ENCODE measurements around the gene NLRP13. TPM values are rescaled to one million over a fixed set of nuclear protein-coding genes. Genes with fewer than 3 reads are reported as not detected.

Gene NLRP13
- total and polyA plus RNA-seq, 2 donors, result not detected

DNA sequence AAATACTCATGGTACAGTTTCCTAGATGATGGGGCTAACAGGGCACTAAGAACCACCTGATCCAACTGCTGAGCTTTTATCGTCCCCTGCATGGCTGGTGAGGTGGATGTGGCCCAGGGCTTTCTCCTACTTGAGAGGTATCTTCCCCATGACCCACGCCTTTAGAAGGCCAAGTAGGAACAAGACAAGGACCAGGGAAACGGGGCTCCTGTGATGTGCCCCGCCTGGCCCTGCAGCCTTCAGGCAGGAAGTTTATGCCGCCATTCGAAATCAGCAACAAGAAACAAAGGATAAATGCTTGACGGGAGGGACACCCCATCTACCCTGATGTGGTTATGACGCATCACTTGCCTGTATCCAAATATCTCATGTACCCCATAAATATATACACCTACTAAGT is 4.1 kb downstream of the NLRP13 start:
- no peak overlapping the region for H3K4me3 ChIP-seq (ENCODE audit: low read depth, low read length)
- H3K27ac ChIP-seq (ENCODE audit: low read depth), result no peak overlapping the region
- no peaks in the 10 kb centered on the region for H3K4me1 ChIP-seq (ENCODE audit: insufficient read depth)
- 74% methylated on average over 8 of the region's 8 CpGs for WGBS
- no peaks in the 10 kb centered on the region for H3K36me3 ChIP-seq (ENCODE audit: insufficient read depth)
- DNase-seq (ENCODE audit: extremely low spot score), result no peak

DNA sequence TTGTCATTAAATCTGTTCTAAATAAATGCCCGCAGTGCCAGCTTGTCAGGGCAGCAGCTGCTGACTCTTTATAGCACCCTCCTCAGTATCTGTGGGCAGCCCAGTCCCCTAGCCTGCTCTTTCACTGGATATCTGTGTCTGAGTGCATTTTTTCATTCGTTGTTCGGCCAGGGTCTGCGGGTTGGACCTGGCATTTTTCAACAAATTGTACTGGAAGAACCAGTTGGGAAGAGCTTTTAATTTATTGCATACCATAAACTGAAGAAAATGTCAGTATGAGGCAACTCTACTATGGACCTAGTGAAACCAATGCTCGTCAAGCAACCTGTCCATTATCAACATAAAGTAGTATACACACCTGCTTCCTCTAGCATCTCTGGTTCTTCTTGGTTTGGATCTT is 8.6 kb downstream of the NLRP13 start:
- DNase-seq (ENCODE audit: extremely low spot score), result no peak
- 76% methylated on average over 5 of the region's 5 CpGs for WGBS
- no peaks in the 10 kb centered on the region for H3K4me1 ChIP-seq (ENCODE audit: insufficient read depth)

DNA sequence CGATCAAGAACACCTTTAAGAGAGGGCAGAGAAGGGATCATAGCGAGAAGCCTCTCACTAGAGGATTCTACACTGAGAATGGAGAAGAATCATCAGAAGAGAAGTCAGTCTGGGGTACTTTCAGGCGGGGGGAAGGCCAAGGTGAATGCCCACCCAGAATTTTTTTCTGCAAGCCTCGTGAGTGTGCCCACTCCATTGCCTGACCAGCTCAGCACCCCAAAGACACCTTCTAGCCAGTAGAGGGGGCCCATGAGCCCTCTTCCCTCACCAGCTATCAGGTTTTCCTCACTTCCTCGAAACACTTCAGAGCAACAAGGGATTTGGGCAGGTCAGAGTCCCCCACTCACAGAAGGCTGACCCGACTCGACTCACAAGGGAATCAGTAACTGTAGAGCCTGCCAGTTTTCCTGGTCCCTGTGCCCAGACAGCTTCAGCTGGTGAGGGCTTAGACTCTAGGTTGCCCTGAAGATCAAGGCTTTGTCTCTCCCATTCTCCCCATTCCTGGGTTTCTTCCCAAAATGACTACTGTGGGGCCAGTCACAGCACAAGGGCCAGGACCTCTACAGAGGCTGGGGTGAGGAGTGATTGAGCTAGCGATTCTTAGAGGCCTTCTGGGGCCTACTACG is 18.4 kb downstream of the NLRP13 start:
- H3K36me3 ChIP-seq (ENCODE audit: insufficient read depth), result no peaks in the 10 kb centered on the region
- no peak for DNase-seq (ENCODE audit: extremely low spot score)
- no peak overlapping the region for H3K4me3 ChIP-seq (ENCODE audit: low read depth, low read length)
- H3K4me1 ChIP-seq (ENCODE audit: insufficient read depth), result no peaks in the 10 kb centered on the region
- 41% methylated on average over 9 of the region's 9 CpGs for WGBS
- no peak overlapping the region for H3K27ac ChIP-seq (ENCODE audit: low read depth)

More for the DNA sequence above, 8.6 kb downstream of the NLRP13 start:
- no peak overlapping the region for H3K4me3 ChIP-seq (ENCODE audit: low read depth, low read length)
- H3K36me3 ChIP-seq (ENCODE audit: insufficient read depth), result no peaks in the 10 kb centered on the region
- no peak overlapping the region for H3K27ac ChIP-seq (ENCODE audit: low read depth)

DNA sequence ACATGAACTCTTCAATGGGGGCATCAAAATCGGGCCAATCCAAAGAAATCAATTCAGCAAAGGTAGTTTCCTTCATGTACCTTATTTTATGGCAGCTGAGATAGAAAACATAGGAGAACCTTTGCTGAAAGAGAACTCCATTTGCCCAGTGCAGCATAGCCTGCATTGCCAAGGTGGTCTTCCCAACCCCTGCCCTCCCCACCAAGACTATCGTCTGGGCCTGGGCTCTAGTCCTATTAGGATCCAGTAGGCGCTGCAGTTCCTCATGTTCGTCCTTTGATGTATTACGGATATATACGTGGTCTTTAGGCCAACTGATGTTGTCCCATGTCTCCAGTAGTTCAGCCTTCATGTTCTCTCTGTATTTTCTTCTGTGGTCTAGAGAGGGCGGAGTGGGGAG is 19.2 kb downstream of the NLRP13 start:
- no peaks in the 10 kb centered on the region for H3K4me1 ChIP-seq (ENCODE audit: insufficient read depth)
- DNase-seq (ENCODE audit: extremely low spot score), result no peak
- H3K27ac ChIP-seq (ENCODE audit: low read depth), result no peak overlapping the region
- no peaks in the 10 kb centered on the region for H3K36me3 ChIP-seq (ENCODE audit: insufficient read depth)
- WGBS, result 80% methylated on average over 7 of the region's 7 CpGs
- H3K4me3 ChIP-seq (ENCODE audit: low read depth, low read length), result no peak overlapping the region

DNA sequence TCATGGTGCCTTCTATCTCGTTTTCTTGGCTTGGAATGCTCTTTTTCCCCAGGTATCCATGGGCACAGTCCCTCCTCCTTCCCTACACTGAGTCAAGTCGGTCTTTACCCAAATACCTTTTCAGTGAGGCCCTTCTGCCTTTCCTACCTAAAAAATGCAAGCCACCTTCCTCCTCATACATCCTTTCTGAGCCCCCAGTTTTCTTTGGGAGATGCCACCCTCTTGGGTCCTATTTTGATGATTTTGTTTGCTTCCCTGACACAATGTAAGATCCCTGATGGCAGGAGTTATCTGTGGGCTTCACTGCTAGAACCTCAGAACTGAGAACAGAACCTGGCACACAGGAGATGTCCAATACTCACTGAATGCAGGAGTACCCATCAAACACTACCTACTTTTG is 22.3 kb downstream of the NLRP13 start:
- no peaks in the 10 kb centered on the region for H3K36me3 ChIP-seq (ENCODE audit: insufficient read depth)
- H3K27ac ChIP-seq (ENCODE audit: low read depth), result no peak overlapping the region
- H3K4me3 ChIP-seq (ENCODE audit: low read depth, low read length), result no peak overlapping the region
- DNase-seq (ENCODE audit: extremely low spot score), result no peak
- H3K4me1 ChIP-seq (ENCODE audit: insufficient read depth), result no peaks in the 10 kb centered on the region
- WGBS, result 29% methylated on average over 2 of the region's 2 CpGs

DNA sequence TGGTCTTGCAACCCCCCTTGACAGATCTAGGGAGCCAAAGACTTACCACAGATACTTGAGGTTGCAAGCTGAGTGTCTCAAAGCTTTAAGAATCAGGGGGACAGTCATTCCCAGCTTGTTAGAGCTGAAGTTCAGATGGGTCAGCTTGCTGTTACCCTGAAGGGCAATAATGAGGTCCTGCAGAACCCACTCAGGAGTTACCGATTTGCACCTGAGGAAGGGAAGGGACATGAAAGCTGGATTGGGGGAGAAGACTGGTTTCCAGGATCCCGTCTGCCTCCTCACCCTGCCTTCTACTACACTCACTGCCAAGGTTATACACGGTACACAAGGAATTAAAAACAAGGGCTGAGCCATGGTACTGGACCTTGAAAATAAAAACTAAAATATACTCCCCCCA is 24.4 kb downstream of the NLRP13 start:
- no peak overlapping the region for H3K4me3 ChIP-seq (ENCODE audit: low read depth, low read length)
- no peaks in the 10 kb centered on the region for H3K4me1 ChIP-seq (ENCODE audit: insufficient read depth)
- no peak overlapping the region for H3K27ac ChIP-seq (ENCODE audit: low read depth)
- no peak for DNase-seq (ENCODE audit: extremely low spot score)
- H3K36me3 ChIP-seq (ENCODE audit: insufficient read depth), result no peaks in the 10 kb centered on the region
- WGBS, result 75% methylated on average over 3 of the region's 3 CpGs

DNA sequence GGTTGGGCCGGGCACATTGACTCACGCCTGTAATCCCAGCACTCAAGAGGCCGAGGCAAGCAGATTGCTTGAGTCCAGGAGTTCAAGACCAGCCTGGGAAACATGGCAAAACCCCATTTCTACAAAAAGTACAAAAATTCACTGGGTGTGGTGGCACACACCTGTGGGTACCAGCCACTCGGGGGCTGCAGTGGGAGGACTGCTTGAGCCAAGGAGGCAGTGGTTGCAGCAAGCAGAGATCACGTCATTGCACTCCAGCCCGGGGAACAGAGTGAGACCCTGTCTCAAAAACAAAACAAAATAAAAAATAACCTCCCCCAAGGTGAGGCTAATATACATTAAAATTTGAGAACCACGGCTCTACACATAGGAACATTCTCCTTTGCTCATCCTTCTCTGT is 24.9 kb downstream of the NLRP13 start:
- no peak overlapping the region for H3K27ac ChIP-seq (ENCODE audit: low read depth)
- H3K4me3 ChIP-seq (ENCODE audit: low read depth, low read length), result no peak overlapping the region
- no peak for DNase-seq (ENCODE audit: extremely low spot score)
- WGBS, result 81% methylated on average over 7 of the region's 7 CpGs
- H3K4me1 ChIP-seq (ENCODE audit: insufficient read depth), result no peaks in the 10 kb centered on the region
- no peaks in the 10 kb centered on the region for H3K36me3 ChIP-seq (ENCODE audit: insufficient read depth)

DNA sequence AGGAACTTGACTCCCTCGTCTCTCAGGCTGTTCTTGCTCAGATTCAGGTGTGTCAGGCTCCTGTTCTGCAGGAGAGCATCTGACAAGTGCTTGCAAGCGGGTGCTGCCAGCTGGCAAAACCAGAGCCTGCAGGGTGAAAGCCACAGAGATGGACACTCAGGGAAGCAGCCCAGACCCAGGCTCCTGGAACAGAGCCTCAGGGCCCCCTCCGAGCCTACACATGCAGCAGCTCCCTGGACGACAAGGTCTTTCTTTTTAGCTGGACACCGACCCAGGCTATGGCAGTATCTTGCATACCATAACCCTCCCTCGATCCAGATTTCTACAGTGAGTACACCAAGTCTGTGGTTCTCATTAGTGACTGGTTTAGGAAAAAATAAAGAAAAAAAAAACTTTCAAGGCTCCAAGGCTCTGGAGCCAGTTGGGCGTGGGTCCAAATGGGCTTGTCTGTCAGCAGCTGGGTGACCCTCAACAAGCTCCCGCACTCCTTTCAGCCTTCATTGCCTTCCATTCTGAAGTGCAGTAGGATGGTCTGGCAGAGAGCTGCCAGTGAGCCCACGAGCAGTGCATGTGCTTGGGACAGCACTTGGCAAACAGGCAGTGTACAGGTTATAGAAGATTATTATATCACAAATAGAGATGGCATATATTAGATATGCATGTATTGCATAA is 29.9 kb downstream of the NLRP13 start:
- Histone ChIP-seq H3K4me3 (ENCODE audit: low read depth, low read length) (no peak overlapping the region), H3K4me1 (ENCODE audit: insufficient read depth) (no peaks in the 10 kb centered on the region), H3K27ac (ENCODE audit: low read depth) (no peak overlapping the region), H3K36me3 (ENCODE audit: insufficient read depth) (no peaks in the 10 kb centered on the region)
- DNase-seq (ENCODE audit: extremely low spot score), result no peak
- WGBS, result 77% methylated on average over 9 of the region's 9 CpGs

DNA sequence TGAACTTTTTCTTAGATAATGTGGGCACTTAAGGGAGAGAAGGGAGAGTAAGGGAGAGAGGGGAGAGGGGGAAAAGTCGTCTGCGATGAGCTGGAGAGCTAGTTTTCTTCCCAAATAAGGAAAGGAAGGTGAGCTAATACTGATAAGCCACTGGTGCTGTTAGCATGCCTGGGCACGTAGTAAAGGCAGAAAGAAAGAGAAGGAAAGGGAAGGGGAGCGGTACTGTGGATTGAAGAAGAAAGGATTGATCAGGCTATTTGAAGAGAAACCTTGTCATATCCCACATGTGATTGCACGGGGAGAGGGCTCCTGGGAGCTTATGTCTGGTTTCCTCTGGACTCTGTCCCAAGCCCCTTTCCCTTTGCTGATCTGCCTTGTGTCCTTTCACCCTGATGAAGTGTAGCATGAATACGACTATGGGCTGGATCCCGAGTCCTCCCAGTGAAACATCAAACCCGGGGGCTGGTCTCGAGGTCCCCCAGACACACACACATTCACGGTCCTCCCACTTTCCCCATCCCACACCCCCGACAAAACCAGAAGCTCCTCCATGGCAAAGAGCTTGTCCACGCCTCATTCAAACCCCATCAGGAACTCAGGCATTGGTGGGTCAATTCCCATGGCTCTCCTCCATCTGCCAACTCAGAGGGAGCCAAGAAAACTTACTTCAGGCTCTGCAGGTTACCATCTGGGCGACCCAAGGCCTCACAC is 30.6 kb downstream of the NLRP13 start:
- H3K27ac ChIP-seq (ENCODE audit: low read depth), result no peak overlapping the region
- WGBS, result 71% methylated on average over 13 of the region's 13 CpGs
- H3K36me3 ChIP-seq (ENCODE audit: insufficient read depth), result no peaks in the 10 kb centered on the region
- no peak overlapping the region for H3K4me3 ChIP-seq (ENCODE audit: low read depth, low read length)
- no peaks in the 10 kb centered on the region for H3K4me1 ChIP-seq (ENCODE audit: insufficient read depth)
- no peak for DNase-seq (ENCODE audit: extremely low spot score)

DNA sequence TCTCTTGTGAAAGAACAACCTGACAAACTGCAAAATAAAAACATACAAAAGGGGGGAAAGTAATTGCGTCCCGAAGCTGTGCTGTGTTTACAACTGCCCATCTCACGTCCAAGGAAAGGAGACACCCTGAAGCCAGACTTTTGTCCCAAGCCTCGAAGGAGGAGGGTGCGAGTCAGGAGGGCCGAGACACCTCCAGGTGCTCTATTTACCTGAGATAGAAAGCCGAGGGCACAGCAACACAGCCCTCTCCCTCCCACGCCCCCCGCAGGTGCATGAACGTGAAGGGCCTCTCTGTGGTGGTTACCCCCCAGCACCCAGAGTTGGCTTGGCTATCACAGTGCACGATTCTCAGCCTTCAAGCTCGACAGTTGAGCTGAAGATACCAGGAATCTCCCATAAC is 33.2 kb downstream of the NLRP13 start:
- Histone ChIP-seq H3K27ac (ENCODE audit: low read depth) (no peak overlapping the region), H3K36me3 (ENCODE audit: insufficient read depth) (no peaks in the 10 kb centered on the region), H3K4me3 (ENCODE audit: low read depth, low read length) (no peak overlapping the region), H3K4me1 (ENCODE audit: insufficient read depth) (no peaks in the 10 kb centered on the region)
- DNase-seq (ENCODE audit: extremely low spot score), result no peak
- WGBS, result 76% methylated on average over 12 of the region's 12 CpGs

DNA sequence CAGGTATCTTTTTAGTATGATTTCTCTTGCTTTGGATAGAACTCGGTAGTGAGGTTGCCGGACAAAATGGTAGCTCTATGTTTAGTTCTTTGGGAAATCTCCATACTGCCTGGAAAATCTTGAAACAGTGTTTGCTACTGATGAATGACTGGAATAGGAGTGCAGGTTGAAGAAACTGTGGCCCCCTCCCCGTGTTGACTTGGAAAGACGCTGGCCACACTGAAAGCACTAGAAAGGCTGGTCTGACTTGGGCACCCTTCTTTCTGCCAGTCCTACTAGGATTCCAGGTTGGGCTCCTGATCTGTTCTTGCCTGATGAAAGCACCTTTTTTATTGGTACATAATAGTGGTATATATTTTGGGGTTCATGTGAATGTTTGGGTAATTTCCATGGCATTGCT is 49.5 kb downstream of the NLRP13 start:
- Histone ChIP-seq H3K36me3 (ENCODE audit: insufficient read depth) (no peaks in the 10 kb centered on the region), H3K27ac (ENCODE audit: low read depth) (no peak overlapping the region), H3K4me3 (ENCODE audit: low read depth, low read length) (no peak overlapping the region), H3K4me1 (ENCODE audit: insufficient read depth) (no peaks in the 10 kb centered on the region)
- WGBS, result 69% methylated on average over 4 of the region's 4 CpGs
- no peak for DNase-seq (ENCODE audit: extremely low spot score)

DNA sequence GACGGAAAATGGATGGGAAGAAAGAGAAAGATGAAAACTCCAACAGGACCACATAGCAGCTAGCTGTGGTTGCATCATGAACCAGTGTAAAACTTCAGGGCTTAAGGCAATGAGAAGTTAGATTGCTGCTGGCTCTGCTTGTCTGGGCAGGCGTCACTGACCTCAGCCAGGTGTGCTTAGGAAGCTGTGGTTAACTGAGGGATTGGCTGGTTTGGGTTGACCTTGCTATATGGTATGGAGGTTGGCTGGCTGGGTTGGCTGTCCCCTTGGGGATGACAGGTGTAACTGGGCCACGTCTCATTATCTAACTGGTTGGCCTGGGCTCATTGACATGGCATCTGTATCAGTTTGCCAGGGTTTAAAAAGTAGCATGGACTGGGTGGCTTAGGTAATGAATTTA is 54.9 kb downstream of the NLRP13 start:
- H3K4me3 ChIP-seq (ENCODE audit: low read depth, low read length), result no peak overlapping the region
- H3K4me1 ChIP-seq (ENCODE audit: insufficient read depth), result no peaks in the 10 kb centered on the region
- H3K36me3 ChIP-seq (ENCODE audit: insufficient read depth), result no peaks in the 10 kb centered on the region
- H3K27ac ChIP-seq (ENCODE audit: low read depth), result no peak overlapping the region
- WGBS, result 56% methylated on average over 3 of the region's 3 CpGs
- no peak for DNase-seq (ENCODE audit: extremely low spot score)

DNA sequence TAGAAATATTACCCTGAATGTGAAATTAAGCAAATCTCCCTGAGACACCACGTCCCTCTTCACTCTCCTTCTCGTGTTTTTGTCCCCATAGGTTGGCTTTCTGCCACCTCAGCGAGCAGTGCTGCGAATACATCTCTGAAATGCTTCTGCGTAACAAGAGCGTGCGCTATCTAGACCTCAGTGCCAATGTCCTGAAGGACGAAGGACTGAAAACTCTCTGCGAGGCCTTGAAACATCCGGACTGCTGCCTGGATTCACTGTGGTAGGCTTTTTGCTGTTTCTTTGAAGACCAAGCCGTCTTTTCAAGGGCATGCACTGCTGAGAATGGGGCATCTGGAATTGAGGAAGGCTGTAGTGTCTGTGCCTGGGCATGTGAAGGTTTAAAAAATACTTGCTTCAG is 61.4 kb downstream of the NLRP13 start:
- Histone ChIP-seq H3K4me3 (ENCODE audit: low read depth, low read length) (no peak overlapping the region), H3K36me3 (ENCODE audit: insufficient read depth) (no peaks in the 10 kb centered on the region), H3K27ac (ENCODE audit: low read depth) (no peak overlapping the region), H3K4me1 (ENCODE audit: insufficient read depth) (no peaks in the 10 kb centered on the region)
- DNase-seq (ENCODE audit: extremely low spot score), result no peak
- WGBS, result 85% methylated on average over 11 of the region's 11 CpGs

DNA sequence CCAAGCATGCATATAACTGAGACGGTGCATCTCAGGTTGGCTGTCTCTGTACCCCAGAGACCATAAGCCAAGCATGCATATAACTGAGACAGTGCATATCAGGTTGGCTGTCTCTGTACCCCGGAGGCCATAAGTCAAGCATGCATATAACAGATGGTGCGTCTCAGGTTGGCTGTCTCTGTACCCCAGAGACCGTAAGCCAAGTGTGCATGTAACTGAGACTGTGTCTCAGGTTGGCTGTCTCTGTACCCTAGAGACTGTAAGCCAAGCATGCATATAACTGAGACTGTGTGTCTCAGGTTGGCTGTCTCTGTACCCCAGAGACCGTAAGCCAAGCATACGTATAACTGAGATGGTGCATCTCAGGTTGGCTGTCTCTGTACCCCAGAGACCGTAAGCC is 65.0 kb downstream of the NLRP13 start:
- DNase-seq (ENCODE audit: extremely low spot score), result no peak
- Histone ChIP-seq H3K4me1 (ENCODE audit: insufficient read depth) (no peaks in the 10 kb centered on the region), H3K36me3 (ENCODE audit: insufficient read depth) (no peaks in the 10 kb centered on the region), H3K4me3 (ENCODE audit: low read depth, low read length) (no peak overlapping the region), H3K27ac (ENCODE audit: low read depth) (no peak overlapping the region)
- WGBS, result 93% methylated on average over 7 of the region's 7 CpGs

Data from urinary bladder (tissue), 4 donors.